ENCODE measurements around the gene DIO3.

The DIO3 gene

GRCh38 chr14:101561145-101561896 lies at the start of gene DIO3:
DIO3 (plus strand) TSS chr14:101561495.
- no peak for DNase-seq

GRCh38 chr14:101511620-101512375 lies 49.5 kb upstream of the DIO3 start:
- no peak for DNase-seq

GRCh38 chr14:101512376-101512695 lies 49.0 kb upstream of the DIO3 start:
- DNase-seq, result no peak

GRCh38 chr14:101514136-101514535 lies 47.2 kb upstream of the DIO3 start:
- no peak for DNase-seq

- no peak for DNase-seq
Observed at GRCh38 chr14:101516401-101516800, 44.9 kb upstream of the DIO3 start.

- no peak for DNase-seq
Observed at GRCh38 chr14:101518611-101519473, 42.5 kb upstream of the DIO3 start.

GRCh38 chr14:101520621-101521472 lies 40.4 kb upstream of the DIO3 start:
- no peak for DNase-seq

GRCh38 chr14:101521473-101521915 lies 39.8 kb upstream of the DIO3 start:
- DNase-seq, result no peak

- no peak for DNase-seq
Observed at GRCh38 chr14:101521978-101522377, 39.3 kb upstream of the DIO3 start.

- no peak for DNase-seq
Observed at GRCh38 chr14:101525640-101526527, 35.4 kb upstream of the DIO3 start.

- no peak for DNase-seq
Observed at GRCh38 chr14:101527987-101528386, 33.3 kb upstream of the DIO3 start.

- DNase-seq, result no peak
Observed at GRCh38 chr14:101529079-101529478, 32.2 kb upstream of the DIO3 start.

GRCh38 chr14:101534198-101534597 lies 27.1 kb upstream of the DIO3 start:
- no peak for DNase-seq

GRCh38 chr14:101535232-101535631 lies 26.1 kb upstream of the DIO3 start:
- no peak for DNase-seq

GRCh38 chr14:101535701-101536207 lies 25.5 kb upstream of the DIO3 start:
- DNase-seq, result no peak

GRCh38 chr14:101537286-101537685 lies 24.0 kb upstream of the DIO3 start:
- DNase-seq, result no peak

GRCh38 chr14:101538878-101539277 lies 22.4 kb upstream of the DIO3 start:
- DNase-seq, result no peak

GRCh38 chr14:101539880-101540279 lies 21.4 kb upstream of the DIO3 start:
- no peak for DNase-seq

- no peak for DNase-seq
Observed at GRCh38 chr14:101540481-101541462, 20.5 kb upstream of the DIO3 start.

GRCh38 chr14:101542391-101542790 lies 18.9 kb upstream of the DIO3 start:
- no peak for DNase-seq

Data from NCI-H2081 treated with DMSO at 0.1 percent for 48 hours (cell line).